PFSK-1 (cell line): ENCODE measurements around the gene MOBP.

Experiments
- POLR2AphosphoS5 ChIP-seq: IDR thresholded peaks from 2 replicates; pipeline ENCODE4 v1.6.1; 2012; ENCODE audit warnings: low read depth, mild to moderate bottlenecking, control low read depth, low read length, moderate library complexity
- TAF1 ChIP-seq: IDR thresholded peaks from 2 replicates; pipeline ENCODE4 v1.6.1; 2012; ENCODE audit warnings: low read length, control low read depth, borderline replicate concordance; ENCODE audit not compliant: insufficient read depth

- TF ChIP-seq POLR2AphosphoS5 (no peak), TAF1 (no peak)
Measured at GRCh38 chr3:39485547-39485946, 18.1 kb downstream of the MOBP start.
